ENCODE measurements around the gene ARHGEF10L.
"Not testable (repeated sequence)": the region's sequence is repeated elsewhere in the genome, so short reads cannot be mapped to it uniquely, and the experiment has no call there.

- not testable (repeated sequence) for TF ChIP-seq POLR2A (IDR thresholded peaks at IDR 0.05)
- TF ChIP-seq, protein P1, sequence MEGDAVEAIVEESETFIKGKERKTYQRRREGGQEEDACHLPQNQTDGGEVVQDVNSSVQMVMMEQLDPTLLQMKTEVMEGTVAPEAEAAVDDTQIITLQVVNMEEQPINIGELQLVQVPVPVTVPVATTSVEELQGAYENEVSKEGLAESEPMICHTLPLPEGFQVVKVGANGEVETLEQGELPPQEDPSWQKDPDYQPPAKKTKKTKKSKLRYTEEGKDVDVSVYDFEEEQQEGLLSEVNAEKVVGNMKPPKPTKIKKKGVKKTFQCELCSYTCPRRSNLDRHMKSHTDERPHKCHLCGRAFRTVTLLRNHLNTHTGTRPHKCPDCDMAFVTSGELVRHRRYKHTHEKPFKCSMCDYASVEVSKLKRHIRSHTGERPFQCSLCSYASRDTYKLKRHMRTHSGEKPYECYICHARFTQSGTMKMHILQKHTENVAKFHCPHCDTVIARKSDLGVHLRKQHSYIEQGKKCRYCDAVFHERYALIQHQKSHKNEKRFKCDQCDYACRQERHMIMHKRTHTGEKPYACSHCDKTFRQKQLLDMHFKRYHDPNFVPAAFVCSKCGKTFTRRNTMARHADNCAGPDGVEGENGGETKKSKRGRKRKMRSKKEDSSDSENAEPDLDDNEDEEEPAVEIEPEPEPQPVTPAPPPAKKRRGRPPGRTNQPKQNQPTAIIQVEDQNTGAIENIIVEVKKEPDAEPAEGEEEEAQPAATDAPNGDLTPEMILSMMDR (IDR thresholded peaks at IDR 0.05), result not testable (repeated sequence)
These were observed 89.5 kb downstream of the ARHGEF10L start for GRCh38 chr1:17629046-17629445.

All from prostate gland (tissue), 2 donors.